Activated T-cell treated with anti-CD3 and anti-CD28 coated beads, Interleukin-2, amount 50 U/mL, for 4 hours (primary cell): ENCODE measurements around the gene FXR1. TPM values are rescaled to one million over a fixed set of nuclear protein-coding genes. Genes with fewer than 3 reads are reported as not detected.
A peak's percentile ranks its signal among the peaks of the same experiment; 100 is the strongest.

ENCODE experiments used
- ATAC-seq, 2 donors: fragments of 200-7000 bp; cut with Tn5 transposase; one replicate each; pipeline ENCODE4 v1.10.0; 2021
- DNase-seq: peaks from one replicate; pipeline ENCODE4 v3.0.0-alpha.2; 2020
- H3K27me3 Mint-ChIP-seq: one replicate; pipeline ENCODE4 v1.8.0; 2021; ENCODE audit warnings: low read depth, mixed read lengths
- H3K36me3 Mint-ChIP-seq: one replicate; pipeline ENCODE4 v1.8.0; 2022; ENCODE audit warnings: mixed read lengths; ENCODE audit not compliant: insufficient read depth
- H3K4me1 Mint-ChIP-seq: one replicate; pipeline ENCODE4 v1.8.0; 2021; ENCODE audit warnings: low read depth, mixed read lengths
- H3K4me3 Mint-ChIP-seq: one replicate; pipeline ENCODE4 v1.8.0; 2021; ENCODE audit warnings: mild to moderate bottlenecking, moderate library complexity, mixed read lengths
- H3K9me3 Mint-ChIP-seq: one replicate; pipeline ENCODE4 v1.8.0; 2021; ENCODE audit warnings: mixed read lengths
- total RNA-seq, 3 donors: library from RNA; stranded (reverse); gene quantifications; one replicate each; pipeline ENCODE4 v1.2.1, GENCODE V29; 2021

FXR1 gene
- total RNA-seq, 3 donors from 2014 or later: 105 to 107 (median 106) TPM

- Mint-ChIP-seq H3K4me3 (peak overlapping the region; percentile 99), H3K27me3 (no peaks in the 10 kb centered on the region), H3K4me1 (peaks cover 69% of the 10 kb centered on the region), H3K9me3 (no peaks in the 10 kb centered on the region), H3K36me3 (peaks cover 11% of the 10 kb centered on the region)
- ATAC-seq (no peak), DNase-seq (no peak)
Measured at GRCh38 chr3:180913581-180914404, 1.3 kb downstream of the FXR1 start.

GRCh38 chr3:180918542-180918941, 6.1 kb downstream of the FXR1 start:
- Mint-ChIP-seq H3K4me3 (no peak overlapping the region), H3K9me3 (no peaks in the 10 kb centered on the region), H3K27me3 (no peaks in the 10 kb centered on the region), H3K36me3 (peaks cover 14% of the 10 kb centered on the region), H3K4me1 (peaks cover 81% of the 10 kb centered on the region)
- ATAC-seq (no peak), DNase-seq (no peak)

GRCh38 chr3:180922242-180922641, 9.8 kb downstream of the FXR1 start:
- H3K36me3 Mint-ChIP-seq: peaks cover 4% of the 10 kb centered on the region
- no peaks in the 10 kb centered on the region for H3K27me3 Mint-ChIP-seq
- no peak overlapping the region for H3K4me3 Mint-ChIP-seq
- H3K4me1 Mint-ChIP-seq: peaks cover 75% of the 10 kb centered on the region
- H3K9me3 Mint-ChIP-seq: no peaks in the 10 kb centered on the region
- DNase-seq: no peak
- ATAC-seq: no peak

GRCh38 chr3:180923561-180923960, 11.1 kb downstream of the FXR1 start:
- Mint-ChIP-seq H3K9me3 (no peaks in the 10 kb centered on the region), H3K27me3 (no peaks in the 10 kb centered on the region), H3K36me3 (peaks cover 4% of the 10 kb centered on the region), H3K4me3 (no peak overlapping the region), H3K4me1 (peaks cover 72% of the 10 kb centered on the region)
- ATAC-seq: no peak
- no peak for DNase-seq

GRCh38 chr3:180926526-180926925, 14.1 kb downstream of the FXR1 start:
- ATAC-seq: no peak
- Mint-ChIP-seq H3K4me3 (no peak overlapping the region), H3K36me3 (peaks cover 7% of the 10 kb centered on the region), H3K4me1 (peaks cover 76% of the 10 kb centered on the region), H3K27me3 (no peaks in the 10 kb centered on the region), H3K9me3 (no peaks in the 10 kb centered on the region)
- no peak for DNase-seq

- Mint-ChIP-seq H3K27me3 (no peaks in the 10 kb centered on the region), H3K4me3 (no peak overlapping the region), H3K36me3 (peaks cover 7% of the 10 kb centered on the region), H3K4me1 (peaks cover 68% of the 10 kb centered on the region), H3K9me3 (no peaks in the 10 kb centered on the region)
- DNase-seq (no peak), ATAC-seq (no peak)
Measured at GRCh38 chr3:180929376-180929775, 16.9 kb downstream of the FXR1 start.

GRCh38 chr3:180930526-180930925, 18.1 kb downstream of the FXR1 start:
- Mint-ChIP-seq H3K4me1 (peaks cover 62% of the 10 kb centered on the region), H3K27me3 (no peaks in the 10 kb centered on the region), H3K4me3 (no peak overlapping the region), H3K9me3 (no peaks in the 10 kb centered on the region), H3K36me3 (peaks cover 11% of the 10 kb centered on the region)
- DNase-seq: no peak
- no peak for ATAC-seq

- Mint-ChIP-seq H3K27me3 (no peaks in the 10 kb centered on the region), H3K4me1 (peaks cover 44% of the 10 kb centered on the region), H3K36me3 (peaks cover 17% of the 10 kb centered on the region), H3K9me3 (no peaks in the 10 kb centered on the region), H3K4me3 (no peak overlapping the region)
- DNase-seq (no peak), ATAC-seq (no peak)
Measured at GRCh38 chr3:180932819-180933218, 20.3 kb downstream of the FXR1 start.

- DNase-seq: no peak
- ATAC-seq: no peak
- Mint-ChIP-seq H3K27me3 (no peaks in the 10 kb centered on the region), H3K4me3 (no peak overlapping the region), H3K9me3 (no peaks in the 10 kb centered on the region), H3K36me3 (peaks cover 15% of the 10 kb centered on the region), H3K4me1 (peaks cover 32% of the 10 kb centered on the region)
Measured at GRCh38 chr3:180934638-180935037, 22.2 kb downstream of the FXR1 start.

GRCh38 chr3:180940826-180941225, 28.4 kb downstream of the FXR1 start:
- Mint-ChIP-seq H3K9me3 (no peaks in the 10 kb centered on the region), H3K4me3 (no peak overlapping the region), H3K36me3 (peaks cover 25% of the 10 kb centered on the region), H3K27me3 (no peaks in the 10 kb centered on the region), H3K4me1 (peaks cover 4% of the 10 kb centered on the region)
- ATAC-seq: no peak
- no peak for DNase-seq

- no peaks in the 10 kb centered on the region for H3K9me3 Mint-ChIP-seq
- H3K36me3 Mint-ChIP-seq: peaks cover 51% of the 10 kb centered on the region
- H3K27me3 Mint-ChIP-seq: no peaks in the 10 kb centered on the region
- H3K4me3 Mint-ChIP-seq: no peak overlapping the region
- H3K4me1 Mint-ChIP-seq: peaks cover 7% of the 10 kb centered on the region
- DNase-seq: no peak
- no peak for ATAC-seq
Measured at GRCh38 chr3:180947761-180948390, 35.4 kb downstream of the FXR1 start.

GRCh38 chr3:180959691-180960090, 47.2 kb downstream of the FXR1 start:
- no peak overlapping the region for H3K4me3 Mint-ChIP-seq

GRCh38 chr3:180961087-180961486, 48.6 kb downstream of the FXR1 start:
- H3K27me3 Mint-ChIP-seq: no peaks in the 10 kb centered on the region
- peaks cover 44% of the 10 kb centered on the region for H3K36me3 Mint-ChIP-seq
- peaks cover 10% of the 10 kb centered on the region for H3K4me1 Mint-ChIP-seq
- no peak for ATAC-seq
- no peak for DNase-seq
- H3K9me3 Mint-ChIP-seq: no peaks in the 10 kb centered on the region
- H3K4me3 Mint-ChIP-seq: no peak overlapping the region

More at GRCh38 chr3:180959691-180960090, 47.2 kb downstream of the FXR1 start:
- Mint-ChIP-seq H3K36me3 (peaks cover 49% of the 10 kb centered on the region), H3K9me3 (no peaks in the 10 kb centered on the region), H3K4me1 (peaks cover 10% of the 10 kb centered on the region), H3K27me3 (no peaks in the 10 kb centered on the region)
- DNase-seq (no peak), ATAC-seq (peak; percentile 79 to 86)

- Mint-ChIP-seq H3K9me3 (no peaks in the 10 kb centered on the region), H3K27me3 (no peaks in the 10 kb centered on the region), H3K36me3 (peaks cover 42% of the 10 kb centered on the region), H3K4me1 (peaks cover 10% of the 10 kb centered on the region), H3K4me3 (no peak overlapping the region)
- no peak for ATAC-seq
- DNase-seq: no peak
Measured at GRCh38 chr3:180961552-180961951, 49.1 kb downstream of the FXR1 start.

GRCh38 chr3:180962530-180962929, 50.1 kb downstream of the FXR1 start:
- Mint-ChIP-seq H3K27me3 (no peaks in the 10 kb centered on the region), H3K9me3 (no peaks in the 10 kb centered on the region), H3K4me1 (peaks cover 10% of the 10 kb centered on the region), H3K36me3 (peaks cover 38% of the 10 kb centered on the region), H3K4me3 (no peak overlapping the region)
- ATAC-seq (no peak), DNase-seq (no peak)
